ENCODE results near the gene MIDN.

DNA sequence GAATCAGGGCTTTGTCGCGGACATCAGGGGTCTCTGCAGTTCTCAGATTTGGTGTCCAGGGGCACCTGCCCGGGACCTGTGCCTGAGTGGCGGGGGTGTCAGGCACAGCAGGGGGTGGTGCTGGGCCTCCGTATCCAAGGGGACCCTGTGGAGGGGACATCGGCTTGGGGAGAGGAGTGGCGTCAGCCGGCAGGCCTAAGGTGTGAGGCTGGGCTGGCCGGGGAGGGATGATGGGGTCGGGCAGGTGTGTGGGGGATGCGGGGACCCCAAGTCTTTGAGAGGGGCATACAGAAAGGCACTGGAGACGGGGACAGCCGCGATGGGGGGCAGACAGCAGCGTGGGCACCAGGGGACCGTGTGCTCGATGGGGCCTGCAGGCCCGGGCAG, 39.8 kb downstream of the MIDN start:
- no peak for TF ChIP-seq EZH2phosphoT487 (IDR thresholded peaks at IDR 0.05; ENCODE audit: borderline replicate concordance)
- TF ChIP-seq, protein P1, sequence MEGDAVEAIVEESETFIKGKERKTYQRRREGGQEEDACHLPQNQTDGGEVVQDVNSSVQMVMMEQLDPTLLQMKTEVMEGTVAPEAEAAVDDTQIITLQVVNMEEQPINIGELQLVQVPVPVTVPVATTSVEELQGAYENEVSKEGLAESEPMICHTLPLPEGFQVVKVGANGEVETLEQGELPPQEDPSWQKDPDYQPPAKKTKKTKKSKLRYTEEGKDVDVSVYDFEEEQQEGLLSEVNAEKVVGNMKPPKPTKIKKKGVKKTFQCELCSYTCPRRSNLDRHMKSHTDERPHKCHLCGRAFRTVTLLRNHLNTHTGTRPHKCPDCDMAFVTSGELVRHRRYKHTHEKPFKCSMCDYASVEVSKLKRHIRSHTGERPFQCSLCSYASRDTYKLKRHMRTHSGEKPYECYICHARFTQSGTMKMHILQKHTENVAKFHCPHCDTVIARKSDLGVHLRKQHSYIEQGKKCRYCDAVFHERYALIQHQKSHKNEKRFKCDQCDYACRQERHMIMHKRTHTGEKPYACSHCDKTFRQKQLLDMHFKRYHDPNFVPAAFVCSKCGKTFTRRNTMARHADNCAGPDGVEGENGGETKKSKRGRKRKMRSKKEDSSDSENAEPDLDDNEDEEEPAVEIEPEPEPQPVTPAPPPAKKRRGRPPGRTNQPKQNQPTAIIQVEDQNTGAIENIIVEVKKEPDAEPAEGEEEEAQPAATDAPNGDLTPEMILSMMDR (conservative IDR thresholded peaks at IDR 0.05; ENCODE audit: low read length), result no peak

All from Loucy (cell line).